BLaER1 treated with 17β-estradiol and CSF1 and Interleukin-3, amounts not matched to agents 10 nM and 100 nM (cell line): ENCODE results near the gene ZFR.

Source experiments
- H3K27ac ChIP-seq, 11 experiments: shearing (Covaris generic); formaldehyde crosslinking; 2 replicates each; pipeline ENCODE4 v1.8.1; 2022
- H3K27me3 ChIP-seq, 11 experiments: shearing (Covaris generic); formaldehyde crosslinking; 2 replicates each; pipeline ENCODE4 v1.8.1; 2022
- H3K36me3 ChIP-seq, 11 experiments: shearing (Covaris generic); formaldehyde crosslinking; 2 replicates each; pipeline ENCODE4 v1.8.1; 2022
- H3K4me1 ChIP-seq, 10 experiments: shearing (Covaris generic); formaldehyde crosslinking; 2 replicates each; pipeline ENCODE4 v1.8.1; 2022
- H3K4me2 ChIP-seq, 11 experiments: shearing (Covaris generic); formaldehyde crosslinking; 2 replicates each; pipeline ENCODE4 v1.8.1; 2022
- H3K4me3 ChIP-seq, 10 experiments: shearing (Covaris generic); formaldehyde crosslinking; 2 replicates each; pipeline ENCODE4 v1.8.1; 2022
- H3K9ac ChIP-seq, 11 experiments: shearing (Covaris generic); formaldehyde crosslinking; 2 replicates each; pipeline ENCODE4 v1.8.1; 2022
- H3K9me3 ChIP-seq, 11 experiments: shearing (Covaris generic); formaldehyde crosslinking; replicated peaks in 1 of 11; 2 replicates each; pipeline ENCODE4 v1.8.1; 2022
- H4K20me1 ChIP-seq, 11 experiments: shearing (Covaris generic); formaldehyde crosslinking; 2 replicates each; pipeline ENCODE4 v1.8.1; 2022
- Cebpa-rat ChIP-seq, 11 experiments: shearing (Covaris generic); IDR thresholded peaks; 2 replicates each; pipeline ENCODE4 v1.8.1; 2022

ZFR gene

GRCh38 chr5:32346869-32347268 lies 97.7 kb downstream of the ZFR start:
- Histone ChIP-seq H3K4me2 (no peak overlapping the region), H3K4me1 (peaks cover 0 to under 1% (median 0%) of the 10 kb centered on the region in 10 experiments; a peak in 1 of 20 replicates), H3K27ac (no peak overlapping the region), H3K36me3 (peaks cover 0 to 21% (median 6%) of the 10 kb centered on the region in 11 experiments; a peak in 5 of 22 replicates), H3K27me3 (no peaks in the 10 kb centered on the region), H3K9me3 (peaks cover 74 to 89% (median 78%) of the 10 kb centered on the region in 11 experiments), H3K4me3 (no peak overlapping the region), H4K20me1 (no peaks in the 10 kb centered on the region), H3K9ac (no peak overlapping the region)
- no peak for TF ChIP-seq Cebpa-rat (IDR thresholded peaks at IDR 0.05)

GRCh38 chr5:32343058-32343672 lies 101.4 kb downstream of the ZFR start:
- Histone ChIP-seq H3K36me3 (peaks cover 0 to 7% (median 4%) of the 10 kb centered on the region in 11 experiments; a peak in 3 of 22 replicates), H3K4me3 (no peak overlapping the region), H3K9ac (no peak overlapping the region), H3K4me2 (no peak overlapping the region), H3K27me3 (no peaks in the 10 kb centered on the region), H4K20me1 (no peaks in the 10 kb centered on the region), H3K4me1 (no peaks in the 10 kb centered on the region), H3K9me3 (peaks cover 93 to 98% (median 96%) of the 10 kb centered on the region in 11 experiments), H3K27ac (no peak overlapping the region)
- no peak for TF ChIP-seq Cebpa-rat (IDR thresholded peaks at IDR 0.05)

- peaks cover 0 to 5% (median under 1%) of the 10 kb centered on the region in 11 experiments; a peak in 2 of 22 replicates for H3K36me3 ChIP-seq
- H3K9ac ChIP-seq: no peak overlapping the region
- no peaks in the 10 kb centered on the region for H3K27me3 ChIP-seq
- no peak overlapping the region for H3K4me3 ChIP-seq
- no peaks in the 10 kb centered on the region for H4K20me1 ChIP-seq
- no peaks in the 10 kb centered on the region for H3K4me1 ChIP-seq
- peaks cover 93 to 98% (median 96%) of the 10 kb centered on the region in 11 experiments for H3K9me3 ChIP-seq
- no peak for TF ChIP-seq Cebpa-rat (IDR thresholded peaks at IDR 0.05)
- H3K4me2 ChIP-seq: no peak overlapping the region
- no peak overlapping the region for H3K27ac ChIP-seq
Observed at GRCh38 chr5:32342656-32343055, 101.9 kb downstream of the ZFR start.

- Histone ChIP-seq H3K9ac (no peak overlapping the region), H3K4me3 (peak overlapping the region in 1 of 10 experiments; percentile 6; a peak in 3 of 20 replicates), H3K27me3 (no peaks in the 10 kb centered on the region), H3K36me3 (peaks cover 0 to 5% (median 0%) of the 10 kb centered on the region in 11 experiments; a peak in 1 of 22 replicates), H4K20me1 (no peaks in the 10 kb centered on the region), H3K27ac (no peak overlapping the region), H3K4me1 (no peaks in the 10 kb centered on the region), H3K9me3 (peaks cover 89 to 100% (median 96%) of the 10 kb centered on the region in 11 experiments), H3K4me2 (no peak overlapping the region)
- TF ChIP-seq Cebpa-rat (IDR thresholded peaks at IDR 0.05): no peak
Observed at GRCh38 chr5:32339878-32340277, 104.7 kb downstream of the ZFR start.

GRCh38 chr5:32339198-32339597 lies 105.3 kb downstream of the ZFR start:
- no peak overlapping the region for H3K27ac ChIP-seq
- no peaks in the 10 kb centered on the region for H4K20me1 ChIP-seq
- peaks cover 82 to 99% (median 93%) of the 10 kb centered on the region in 11 experiments for H3K9me3 ChIP-seq
- H3K9ac ChIP-seq: no peak overlapping the region
- peaks cover 0 to 5% (median 0%) of the 10 kb centered on the region in 11 experiments; a peak in 1 of 22 replicates for H3K36me3 ChIP-seq
- no peak overlapping the region for H3K4me2 ChIP-seq
- TF ChIP-seq Cebpa-rat (IDR thresholded peaks at IDR 0.05): no peak
- peak overlapping the region in 1 of 10 experiments; percentile 31; a peak in 3 of 20 replicates for H3K4me3 ChIP-seq
- H3K4me1 ChIP-seq: no peaks in the 10 kb centered on the region
- no peaks in the 10 kb centered on the region for H3K27me3 ChIP-seq

GRCh38 chr5:32332966-32333365 lies 111.6 kb downstream of the ZFR start:
- H3K4me1 ChIP-seq: no peaks in the 10 kb centered on the region

GRCh38 chr5:32332361-32332760 lies 112.2 kb downstream of the ZFR start:
- Histone ChIP-seq H3K9ac (no peak overlapping the region), H3K27ac (no peak overlapping the region), H3K9me3 (peaks cover 16 to 36% (median 29%) of the 10 kb centered on the region in 11 experiments; a peak in 19 of 22 replicates), H3K27me3 (no peaks in the 10 kb centered on the region), H3K4me3 (no peak overlapping the region), H3K36me3 (no peaks in the 10 kb centered on the region), H4K20me1 (no peaks in the 10 kb centered on the region), H3K4me1 (no peaks in the 10 kb centered on the region), H3K4me2 (no peak overlapping the region)
- TF ChIP-seq Cebpa-rat (IDR thresholded peaks at IDR 0.05): no peak

More at GRCh38 chr5:32332966-32333365, 111.6 kb downstream of the ZFR start:
- Histone ChIP-seq H3K27me3 (no peaks in the 10 kb centered on the region), H3K9me3 (peaks cover 22 to 42% (median 35%) of the 10 kb centered on the region in 11 experiments), H3K4me3 (no peak overlapping the region), H3K4me2 (no peak overlapping the region), H3K36me3 (no peaks in the 10 kb centered on the region), H4K20me1 (no peaks in the 10 kb centered on the region), H3K9ac (no peak overlapping the region), H3K27ac (no peak overlapping the region)
- TF ChIP-seq Cebpa-rat (IDR thresholded peaks at IDR 0.05): no peak

GRCh38 chr5:32331935-32332274 lies 112.6 kb downstream of the ZFR start:
- H3K9me3 ChIP-seq: peaks cover 11 to 31% (median 25%) of the 10 kb centered on the region in 11 experiments; a peak in 19 of 22 replicates
- H3K4me3 ChIP-seq: no peak overlapping the region
- H3K9ac ChIP-seq: no peak overlapping the region
- H4K20me1 ChIP-seq: no peaks in the 10 kb centered on the region
- no peaks in the 10 kb centered on the region for H3K4me1 ChIP-seq
- no peak overlapping the region for H3K27ac ChIP-seq
- no peak for TF ChIP-seq Cebpa-rat (IDR thresholded peaks at IDR 0.05)
- H3K27me3 ChIP-seq: no peaks in the 10 kb centered on the region
- H3K4me2 ChIP-seq: no peak overlapping the region
- no peaks in the 10 kb centered on the region for H3K36me3 ChIP-seq

GRCh38 chr5:32331217-32331934 lies 113.2 kb downstream of the ZFR start:
- no peak overlapping the region for H3K4me2 ChIP-seq
- no peaks in the 10 kb centered on the region for H3K36me3 ChIP-seq
- H3K4me1 ChIP-seq: no peaks in the 10 kb centered on the region
- H3K27ac ChIP-seq: no peak overlapping the region
- H3K9me3 ChIP-seq: peaks cover 6 to 26% (median 19%) of the 10 kb centered on the region in 11 experiments; a peak in 18 of 22 replicates
- no peaks in the 10 kb centered on the region for H4K20me1 ChIP-seq
- H3K4me3 ChIP-seq: no peak overlapping the region
- H3K9ac ChIP-seq: no peak overlapping the region
- no peaks in the 10 kb centered on the region for H3K27me3 ChIP-seq
- TF ChIP-seq Cebpa-rat (IDR thresholded peaks at IDR 0.05): no peak
